Endodermal cell (in vitro differentiated cells): Measurements from ENCODE around the gene MCM3AP. TPM values are rescaled to one million over a fixed set of nuclear protein-coding genes. Genes with fewer than 3 reads are reported as not detected.

Experiments
- DNase-seq: peaks from one replicate; pipeline ENCODE4 v3.0.0-alpha.2; 2017
- H3K27ac ChIP-seq: 2 replicates; pipeline ENCODE4 v1.5.1; 2013; ENCODE audit warnings: mild to moderate bottlenecking, low read depth, low read length, moderate library complexity
- H3K27me3 ChIP-seq: 2 replicates; pipeline ENCODE4 v1.6.1; 2013; ENCODE audit warnings: mild to moderate bottlenecking, low read length, moderate library complexity; ENCODE audit not compliant: insufficient read depth, control insufficient read depth, poor library complexity, severe bottlenecking
- H3K36me3 ChIP-seq: 2 replicates; pipeline ENCODE4 v1.7.0; 2013; ENCODE audit warnings: mild to moderate bottlenecking, low read length, moderate library complexity; ENCODE audit not compliant: control insufficient read depth, insufficient read depth
- H3K4me1 ChIP-seq: one replicate; pipeline ENCODE4 v1.7.0; 2013; ENCODE audit warnings: low read length; ENCODE audit not compliant: control insufficient read depth, insufficient read depth
- H3K4me3 ChIP-seq: 2 replicates; pipeline ENCODE4 v1.5.1; 2013; ENCODE audit warnings: mild to moderate bottlenecking, low read length, moderate library complexity
- H3K9ac ChIP-seq: 2 replicates; pipeline ENCODE4 v1.6.1; 2013; ENCODE audit warnings: mild to moderate bottlenecking, low read length, moderate library complexity; ENCODE audit not compliant: poor library complexity, severe bottlenecking; ENCODE audit errors: extremely low read depth
- H3K9me3 ChIP-seq: 2 replicates; pipeline ENCODE4 v1.6.1; 2013; ENCODE audit warnings: mild to moderate bottlenecking, low read length, moderate library complexity; ENCODE audit not compliant: control insufficient read depth
- H3K27ac Mint-ChIP-seq: 2 replicates; pipeline ENCODE4 v1.8.0; 2020; ENCODE audit warnings: mixed read lengths
- H3K27me3 Mint-ChIP-seq: 2 replicates; pipeline ENCODE4 v1.8.0; 2021; ENCODE audit warnings: mild to moderate bottlenecking, mixed read lengths; ENCODE audit not compliant: insufficient read depth
- H3K36me3 Mint-ChIP-seq: 2 replicates; pipeline ENCODE4 v1.8.0; 2020; ENCODE audit warnings: low read depth, mixed read lengths
- H3K4me1 Mint-ChIP-seq: 2 replicates; pipeline ENCODE4 v1.8.0; 2020; ENCODE audit warnings: mixed read lengths
- H3K4me3 Mint-ChIP-seq: 2 replicates; pipeline ENCODE4 v1.8.0; 2020; ENCODE audit warnings: mild to moderate bottlenecking, moderate library complexity, mixed read lengths
- H3K9me3 Mint-ChIP-seq: 2 replicates; pipeline ENCODE4 v1.8.0; 2020; ENCODE audit warnings: mild to moderate bottlenecking, mixed read lengths
- WGBS, 2 experiments: methylation state at CpG; one replicate each; pipeline versions ENCODE4 v1.1.5 to v1.1.7; 2013; ENCODE audit warnings: missing lambda C conversion rate in 2 of 2, mixed read lengths in 1 of 2; ENCODE audit not compliant: insufficient coverage in 1 of 2, insufficient read length in 1 of 2; 5-methylcytosine and 5-hydroxymethylcytosine counted together
- total RNA-seq, 2 donors: library from RNA; stranded (reverse); fragmentation: NEBNext Ultra II Directional in 1 of 2; extraction: Animal tissue kit (Norgen Biotek cat#: 25700) in 1 of 2; gene quantifications; 2 replicates in 1 of 2; 3 replicates in 1 of 2; pipeline ENCODE4 v1.2.1, GENCODE V29; 2021
- TF ChIP-seq, protein P1 (sequence below): fragments of 200-600 bp; sonication (generic); conservative IDR thresholded peaks from 2 replicates; pipeline ENCODE4 v1.5.0; 2021; ENCODE audit warnings: antibody characterized with exemption, mild to moderate bottlenecking

The MCM3AP gene
- total RNA-seq, 2 donors from 2014 or later: 120 to 161 TPM

DNA sequence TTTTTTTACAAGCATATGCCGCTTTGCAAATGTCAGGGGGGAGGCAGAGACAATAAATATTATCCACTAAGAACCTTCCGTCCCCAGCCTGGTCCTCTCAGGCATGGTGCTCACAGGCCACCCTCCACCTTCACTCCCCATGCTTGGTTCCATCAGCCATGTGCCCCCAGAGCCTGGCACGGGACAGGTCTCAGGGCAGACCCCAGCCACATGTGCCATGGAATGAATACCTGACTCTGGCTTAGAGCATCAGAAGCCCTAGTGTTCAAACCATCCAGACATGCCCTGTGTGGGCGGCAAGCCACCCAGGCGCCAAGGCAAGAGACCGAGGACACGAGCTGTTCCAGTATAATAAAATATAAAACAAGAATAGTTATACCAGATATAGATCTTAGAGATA is 62.2 kb downstream of the MCM3AP start:
- Mint-ChIP-seq H3K9me3 (peaks cover 23% of the 10 kb centered on the region), H3K4me1 (peaks cover 9% of the 10 kb centered on the region), H3K27me3 (peaks cover 9% of the 10 kb centered on the region), H3K27ac (no peak overlapping the region), H3K4me3 (no peak overlapping the region), H3K36me3 (peaks cover 57% of the 10 kb centered on the region)
- Histone ChIP-seq H3K27ac (no peak overlapping the region), H3K27me3 (no peaks in the 10 kb centered on the region), H3K9ac (no peak overlapping the region), H3K4me1 (peaks cover 4% of the 10 kb centered on the region), H3K36me3 (peaks cover 29% of the 10 kb centered on the region), H3K4me3 (no peak overlapping the region), H3K9me3 (peaks cover 14% of the 10 kb centered on the region)
- DNase-seq: peak; percentile 16
- TF ChIP-seq, protein P1, sequence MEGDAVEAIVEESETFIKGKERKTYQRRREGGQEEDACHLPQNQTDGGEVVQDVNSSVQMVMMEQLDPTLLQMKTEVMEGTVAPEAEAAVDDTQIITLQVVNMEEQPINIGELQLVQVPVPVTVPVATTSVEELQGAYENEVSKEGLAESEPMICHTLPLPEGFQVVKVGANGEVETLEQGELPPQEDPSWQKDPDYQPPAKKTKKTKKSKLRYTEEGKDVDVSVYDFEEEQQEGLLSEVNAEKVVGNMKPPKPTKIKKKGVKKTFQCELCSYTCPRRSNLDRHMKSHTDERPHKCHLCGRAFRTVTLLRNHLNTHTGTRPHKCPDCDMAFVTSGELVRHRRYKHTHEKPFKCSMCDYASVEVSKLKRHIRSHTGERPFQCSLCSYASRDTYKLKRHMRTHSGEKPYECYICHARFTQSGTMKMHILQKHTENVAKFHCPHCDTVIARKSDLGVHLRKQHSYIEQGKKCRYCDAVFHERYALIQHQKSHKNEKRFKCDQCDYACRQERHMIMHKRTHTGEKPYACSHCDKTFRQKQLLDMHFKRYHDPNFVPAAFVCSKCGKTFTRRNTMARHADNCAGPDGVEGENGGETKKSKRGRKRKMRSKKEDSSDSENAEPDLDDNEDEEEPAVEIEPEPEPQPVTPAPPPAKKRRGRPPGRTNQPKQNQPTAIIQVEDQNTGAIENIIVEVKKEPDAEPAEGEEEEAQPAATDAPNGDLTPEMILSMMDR: no peak
- WGBS, 2 experiments: 99% methylated on average over 4 of the region's 7 CpGs; no CpG with 5 or more reads in 1 of the 2 experiments

DNA sequence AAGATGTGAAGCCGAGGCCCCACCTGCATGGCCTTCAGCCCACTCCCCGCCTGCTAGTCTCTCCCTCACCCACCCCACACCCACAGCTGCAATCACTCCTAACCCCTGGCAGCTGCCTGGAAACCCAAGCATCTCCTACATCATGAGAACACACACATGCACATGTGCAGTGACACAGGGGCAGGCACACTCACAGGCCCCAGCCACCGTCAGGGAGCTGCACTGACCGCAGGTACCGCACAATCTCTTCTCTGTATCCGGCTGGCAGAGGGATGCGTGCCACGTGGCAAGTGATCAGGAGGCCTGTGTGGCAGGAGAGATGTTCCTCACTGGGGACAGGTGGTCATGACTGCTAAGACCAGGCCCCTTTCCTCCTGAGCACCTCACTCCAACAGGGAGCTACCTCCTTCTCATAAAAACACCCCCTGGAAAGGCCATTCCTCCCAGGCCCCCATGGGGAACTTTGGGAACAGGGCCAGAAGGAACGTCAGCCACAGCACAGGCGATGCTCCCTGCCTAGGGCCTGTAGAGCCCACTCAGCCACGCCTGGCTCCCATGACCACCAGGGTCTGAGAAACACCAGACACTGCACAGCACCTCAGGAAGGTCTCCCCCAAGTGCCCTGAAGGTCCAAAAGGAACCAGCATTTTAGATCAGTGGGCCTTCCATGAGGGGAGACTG is 62.8 kb downstream of the MCM3AP start:
- Mint-ChIP-seq H3K27ac (no peak overlapping the region), H3K27me3 (peaks cover 6% of the 10 kb centered on the region), H3K36me3 (peaks cover 56% of the 10 kb centered on the region), H3K4me1 (peaks cover 7% of the 10 kb centered on the region), H3K4me3 (no peak overlapping the region), H3K9me3 (peaks cover 22% of the 10 kb centered on the region)
- DNase-seq: no peak
- H3K9ac ChIP-seq: no peak overlapping the region
- no peak overlapping the region for H3K27ac ChIP-seq
- peaks cover 14% of the 10 kb centered on the region for H3K9me3 ChIP-seq
- H3K27me3 ChIP-seq: no peaks in the 10 kb centered on the region
- peaks cover 4% of the 10 kb centered on the region for H3K4me1 ChIP-seq
- peaks cover 29% of the 10 kb centered on the region for H3K36me3 ChIP-seq
- TF ChIP-seq, protein P1: no peak
- no peak overlapping the region for H3K4me3 ChIP-seq
- 93 to 100% methylated on average over 5 to 11 of the region's 11 CpGs for WGBS, 2 experiments

DNA sequence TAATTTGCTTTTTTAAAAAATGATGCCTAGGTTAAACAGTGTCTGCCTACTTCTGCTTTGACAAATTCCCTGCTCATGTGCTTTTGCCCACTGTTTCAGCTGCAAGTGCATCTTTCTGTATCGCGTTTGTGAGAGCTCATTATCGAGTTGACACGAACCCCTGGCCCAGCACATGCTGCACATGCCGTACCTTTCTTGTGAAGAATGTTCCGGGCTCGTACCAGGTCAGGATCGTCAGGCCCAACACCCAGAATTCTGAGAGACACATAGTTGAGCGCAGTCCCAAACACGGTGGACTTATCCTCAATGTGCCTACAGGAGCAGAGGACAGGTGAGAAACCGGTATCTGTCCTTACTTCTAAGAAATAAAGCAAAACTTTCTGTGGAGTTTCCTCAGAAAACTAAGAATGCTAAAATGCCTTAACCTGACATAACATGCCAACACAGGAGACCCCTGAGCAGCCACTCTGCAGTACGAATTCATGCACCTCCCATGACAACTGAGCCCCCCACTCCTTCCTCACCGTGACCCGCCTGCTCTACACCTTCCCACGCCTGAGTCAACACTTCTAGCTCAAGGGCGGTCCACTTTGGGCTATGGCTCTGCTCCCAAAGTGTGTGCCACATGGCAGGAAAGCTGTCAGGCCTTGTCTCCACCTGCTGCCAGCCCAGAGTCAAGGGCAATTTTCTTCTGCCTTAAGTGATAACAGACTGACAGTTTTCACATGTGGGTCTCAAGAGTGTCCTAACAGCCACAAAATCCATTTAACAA is 63.6 kb downstream of the MCM3AP start:
- no peak overlapping the region for H3K27ac Mint-ChIP-seq
- Histone ChIP-seq H3K4me1 (no peaks in the 10 kb centered on the region), H3K27ac (no peak overlapping the region), H3K36me3 (peaks cover 29% of the 10 kb centered on the region), H3K9ac (no peak overlapping the region), H3K27me3 (no peaks in the 10 kb centered on the region), H3K4me3 (no peak overlapping the region), H3K9me3 (peaks cover 14% of the 10 kb centered on the region)
- H3K4me3 Mint-ChIP-seq: no peak overlapping the region
- H3K4me1 Mint-ChIP-seq: no peaks in the 10 kb centered on the region
- TF ChIP-seq, protein P1: no peak
- H3K36me3 Mint-ChIP-seq: peaks cover 49% of the 10 kb centered on the region
- H3K9me3 Mint-ChIP-seq: peaks cover 16% of the 10 kb centered on the region
- WGBS, 2 experiments: 87 to 90% methylated on average over 16 of the region's 16 CpGs
- no peak for DNase-seq
- H3K27me3 Mint-ChIP-seq: no peaks in the 10 kb centered on the region
